ENCODE measurements around the gene TLE2.

- TF ChIP-seq ZNF274 (IDR thresholded peaks at IDR 0.05; ENCODE audit: low read depth, low read length) (no peak), YY1 (IDR thresholded peaks at IDR 0.05; ENCODE audit: insufficient read depth, insufficient read length) (no peak), SUZ12 (IDR thresholded peaks at IDR 0.05; ENCODE audit: extremely low read depth, insufficient read depth, insufficient read length) (no peak)
Observed at GRCh38 chr19:3007975-3008374, 21.1 kb downstream of the TLE2 start.
